Lower leg skin (tissue), 3 donors: Measurements from ENCODE around the gene DSTN.

Source experiments
- POLR2A ChIP-seq, 2 donors: fragments of 450-650 bp; IDR thresholded peaks; one replicate each; pipeline ENCODE4 v1.6.1; 2016 to 2017; ENCODE audit warnings: antibody characterized with exemption in 2 of 2, mild to moderate bottlenecking in 1 of 2, moderate library complexity in 1 of 2
- TF ChIP-seq, protein P1 (sequence below), 3 donors: fragments of 450-650 bp; IDR thresholded peaks; one replicate each; pipeline ENCODE4 v1.5.1; 2016; ENCODE audit warnings: antibody characterized with exemption in 3 of 3, mild to moderate bottlenecking in 3 of 3, moderate library complexity in 2 of 3

DNA sequence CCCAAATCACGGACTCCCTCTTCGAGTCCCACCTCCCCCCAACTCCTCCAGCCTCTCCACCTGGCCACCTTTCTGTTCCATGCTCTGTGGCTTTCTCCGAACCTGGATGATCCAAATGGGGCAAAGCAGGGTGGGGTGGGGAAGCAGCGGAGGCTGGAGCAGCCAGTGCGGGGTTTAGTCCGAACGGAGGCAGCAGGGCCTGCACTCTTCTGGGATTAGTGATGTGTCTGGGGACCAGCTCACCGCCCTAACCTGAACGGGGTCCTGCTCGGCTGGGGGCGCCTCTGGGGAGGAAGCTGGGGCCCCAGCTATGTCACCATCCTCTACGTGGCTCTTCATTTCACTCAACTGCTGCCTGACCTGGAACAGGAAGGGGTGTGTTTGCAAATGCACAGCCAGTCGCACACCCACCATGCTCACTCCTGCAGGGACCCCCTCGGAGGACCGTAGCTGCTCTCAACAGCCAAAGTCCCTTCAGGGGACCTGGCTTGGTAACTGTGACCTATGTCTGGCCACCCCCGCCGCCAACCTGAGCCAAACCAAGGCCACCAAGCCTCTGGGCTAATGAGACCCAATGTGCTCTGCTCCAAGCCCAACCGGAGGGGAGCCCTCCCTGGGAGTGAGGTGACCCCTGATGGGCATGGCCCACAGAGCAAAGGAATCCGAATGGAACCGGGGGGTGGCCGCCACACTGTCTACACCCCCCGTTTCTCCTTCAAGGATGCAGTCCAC lies 46.8 kb downstream of the DSTN start:
- no peak for TF ChIP-seq POLR2A (IDR thresholded peaks at IDR 0.05)
- TF ChIP-seq, protein P1, sequence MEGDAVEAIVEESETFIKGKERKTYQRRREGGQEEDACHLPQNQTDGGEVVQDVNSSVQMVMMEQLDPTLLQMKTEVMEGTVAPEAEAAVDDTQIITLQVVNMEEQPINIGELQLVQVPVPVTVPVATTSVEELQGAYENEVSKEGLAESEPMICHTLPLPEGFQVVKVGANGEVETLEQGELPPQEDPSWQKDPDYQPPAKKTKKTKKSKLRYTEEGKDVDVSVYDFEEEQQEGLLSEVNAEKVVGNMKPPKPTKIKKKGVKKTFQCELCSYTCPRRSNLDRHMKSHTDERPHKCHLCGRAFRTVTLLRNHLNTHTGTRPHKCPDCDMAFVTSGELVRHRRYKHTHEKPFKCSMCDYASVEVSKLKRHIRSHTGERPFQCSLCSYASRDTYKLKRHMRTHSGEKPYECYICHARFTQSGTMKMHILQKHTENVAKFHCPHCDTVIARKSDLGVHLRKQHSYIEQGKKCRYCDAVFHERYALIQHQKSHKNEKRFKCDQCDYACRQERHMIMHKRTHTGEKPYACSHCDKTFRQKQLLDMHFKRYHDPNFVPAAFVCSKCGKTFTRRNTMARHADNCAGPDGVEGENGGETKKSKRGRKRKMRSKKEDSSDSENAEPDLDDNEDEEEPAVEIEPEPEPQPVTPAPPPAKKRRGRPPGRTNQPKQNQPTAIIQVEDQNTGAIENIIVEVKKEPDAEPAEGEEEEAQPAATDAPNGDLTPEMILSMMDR (IDR thresholded peaks at IDR 0.05) = no peak
